Activated CD8-positive, alpha-beta memory T cell treated with anti-CD3 and anti-CD28 coated beads for 1 hour (primary cell): ENCODE data around the gene BATF.

Experiments used
- DNase-seq, 2 donors: peaks; one replicate each; pipeline ENCODE4 v3.0.0-alpha.2; 2020; ENCODE audit warnings: low read depth in 1 of 2; ENCODE audit errors: extremely low read depth in 1 of 2

The BATF gene

GRCh38 chr14:75559451-75560222 is 37.4 kb downstream of the BATF start:
- no peak for DNase-seq

DNA sequence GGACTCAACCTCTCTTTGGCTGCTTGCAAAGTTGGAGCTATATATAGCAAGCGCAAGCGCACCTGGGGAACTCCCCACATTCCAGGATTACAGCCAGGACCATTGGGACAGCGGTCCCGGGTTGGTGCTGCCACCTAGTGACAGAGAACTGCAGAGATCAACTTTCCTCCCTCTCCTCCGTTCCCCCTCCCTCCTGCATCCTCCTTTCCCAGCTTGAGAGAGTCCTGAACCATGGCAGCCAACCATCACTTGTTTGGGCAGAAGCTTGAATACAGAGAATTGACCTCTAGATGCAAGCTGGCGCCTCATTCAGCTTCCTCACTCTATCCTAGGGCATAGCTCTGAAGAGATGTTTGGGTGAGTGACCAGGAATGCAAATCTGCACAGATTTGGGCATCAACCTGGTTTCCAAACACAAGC is 38.8 kb downstream of the BATF start:
- no peak for DNase-seq

- DNase-seq: no peak
Measured at GRCh38 chr14:75562089-75562488, 39.8 kb downstream of the BATF start.

DNA sequence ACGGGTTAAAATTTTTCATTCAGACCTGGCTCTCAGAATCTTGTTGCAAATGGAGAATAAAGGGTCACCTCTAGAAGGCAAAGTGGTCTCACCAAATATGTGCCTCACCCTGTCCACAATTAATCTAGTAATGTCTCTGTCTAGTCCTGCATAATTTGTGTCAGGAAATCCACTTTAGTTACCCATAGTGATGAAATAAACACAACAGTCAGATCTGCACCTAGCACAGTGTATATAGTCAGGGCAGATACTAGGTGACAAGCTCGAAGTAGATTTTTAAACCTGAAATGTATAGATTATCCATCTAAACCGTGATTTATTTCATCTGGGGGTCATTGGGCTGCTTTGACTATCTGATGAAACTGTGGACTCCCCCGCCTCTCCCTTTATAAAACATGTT is 40.2 kb downstream of the BATF start:
- DNase-seq: no peak

DNA sequence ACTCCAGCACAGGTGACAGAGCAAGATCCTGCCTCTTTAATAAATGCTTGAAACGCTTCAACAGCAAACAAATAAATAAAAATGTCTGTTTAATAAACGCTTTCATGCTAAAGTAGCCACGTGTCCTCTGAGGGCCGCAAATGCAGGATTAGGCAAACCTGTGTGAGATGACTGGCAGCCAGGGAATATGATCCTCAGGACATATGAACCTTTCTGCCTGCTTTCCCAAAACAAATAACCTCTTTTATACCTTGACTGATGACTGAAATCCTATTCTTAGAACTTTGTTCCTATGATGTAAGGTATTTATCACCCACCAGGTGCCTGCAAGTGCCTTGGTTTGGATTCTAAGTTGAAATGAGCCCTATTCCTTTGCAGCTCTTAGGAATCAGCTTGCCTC is 41.7 kb downstream of the BATF start:
- no peak for DNase-seq

DNA sequence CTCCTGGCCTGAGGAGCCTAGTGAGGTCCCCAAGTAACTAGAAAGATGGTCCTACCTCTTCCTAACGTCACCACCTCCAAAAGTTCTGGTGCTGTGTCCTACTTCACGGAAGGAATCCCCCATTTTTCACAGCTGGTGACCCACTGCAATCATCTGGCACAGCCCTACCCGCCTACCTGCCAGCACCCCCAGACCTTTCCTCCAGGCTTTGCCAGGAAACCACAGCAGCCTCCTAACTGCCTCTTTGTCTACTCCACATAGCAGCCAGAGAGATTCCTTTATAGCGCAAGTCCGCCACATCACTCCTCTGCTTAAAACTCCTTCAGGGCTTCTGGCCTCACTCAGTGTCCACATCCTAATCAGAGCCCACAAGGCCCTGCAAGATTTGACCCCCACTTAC is 42.8 kb downstream of the BATF start:
- DNase-seq: no peak

DNA sequence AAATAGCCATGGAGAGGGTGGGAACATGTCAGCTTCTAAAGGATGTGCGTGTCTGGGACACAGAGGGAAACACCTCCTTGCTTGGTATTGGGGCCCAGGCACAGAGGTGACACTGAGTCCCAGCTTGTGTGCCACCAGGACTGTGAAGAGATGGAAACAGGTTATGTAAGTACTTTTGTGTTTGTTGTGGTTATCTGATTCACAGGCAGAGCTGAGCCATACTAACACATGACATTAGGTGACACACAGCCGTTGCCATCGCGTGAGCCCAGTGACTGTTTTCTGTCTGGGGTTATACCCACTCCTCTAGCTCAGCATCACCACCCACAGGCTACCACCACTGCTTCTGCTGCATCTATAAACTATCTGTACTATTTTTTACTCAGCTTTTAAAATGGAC is 44.1 kb downstream of the BATF start:
- no peak for DNase-seq

DNA sequence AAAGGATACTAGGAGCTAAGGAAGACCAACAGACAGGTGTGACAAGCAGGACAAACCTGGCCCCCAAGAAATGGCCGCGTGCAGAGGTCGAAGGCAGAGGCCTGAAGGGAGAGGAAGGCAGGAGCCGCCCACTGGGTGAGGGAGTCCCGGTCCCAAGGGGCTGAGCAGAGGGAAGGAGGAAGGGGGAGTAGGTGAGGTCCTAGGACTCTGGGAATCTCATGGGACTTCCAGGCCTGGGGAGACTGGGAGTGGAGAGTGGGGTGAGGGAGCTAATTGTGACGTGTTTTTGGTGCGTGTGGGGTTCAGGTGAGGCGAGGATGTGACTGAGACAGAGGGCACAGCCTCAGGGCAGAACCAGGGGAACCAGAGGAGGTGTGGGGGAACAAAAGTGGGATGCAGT is 44.5 kb downstream of the BATF start:
- no peak for DNase-seq

- no peak for DNase-seq
Measured at GRCh38 chr14:75568140-75568539, 45.9 kb downstream of the BATF start.

DNA sequence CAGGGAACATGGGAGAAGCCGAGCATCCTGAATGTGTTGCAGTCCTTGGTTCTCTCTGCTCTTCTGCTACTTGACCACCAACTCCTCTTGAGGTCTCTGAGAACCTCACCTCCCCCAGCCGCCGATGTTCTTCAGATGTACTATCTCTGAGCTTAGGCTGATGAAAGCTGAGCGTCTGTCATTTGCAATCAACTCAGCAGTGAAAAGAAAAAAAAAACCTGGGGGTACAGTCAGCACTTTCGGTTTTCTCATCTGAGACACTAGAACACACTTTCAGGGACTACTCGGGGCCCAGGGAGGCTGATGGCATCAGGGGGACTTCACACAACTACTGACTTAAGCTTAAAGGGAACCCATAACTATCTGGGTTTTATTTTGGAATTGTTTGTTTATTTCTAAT is 46.5 kb downstream of the BATF start:
- no peak for DNase-seq

- no peak for DNase-seq
Measured at GRCh38 chr14:75570797-75571196, 48.5 kb downstream of the BATF start.

DNA sequence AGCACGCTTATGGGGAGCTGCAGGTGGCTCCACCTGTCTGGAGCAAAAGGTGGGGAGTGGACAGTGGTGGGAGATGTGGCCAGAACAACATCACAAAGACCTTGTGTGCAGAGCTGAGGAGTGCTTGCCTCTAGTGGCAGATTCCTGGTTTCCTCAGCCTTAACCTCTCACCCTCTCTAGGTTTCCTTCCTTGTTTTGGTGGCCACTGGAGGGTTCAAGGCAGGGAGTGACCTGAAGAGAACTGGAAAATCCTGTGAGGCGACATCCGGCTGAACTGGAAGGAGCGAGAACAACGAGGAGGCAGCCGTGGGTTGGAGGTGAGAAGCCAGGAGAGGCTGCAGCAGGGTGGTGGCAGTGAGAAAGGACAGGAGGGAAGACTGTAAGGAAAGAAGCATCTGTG is 49.8 kb downstream of the BATF start:
- DNase-seq: no peak

DNA sequence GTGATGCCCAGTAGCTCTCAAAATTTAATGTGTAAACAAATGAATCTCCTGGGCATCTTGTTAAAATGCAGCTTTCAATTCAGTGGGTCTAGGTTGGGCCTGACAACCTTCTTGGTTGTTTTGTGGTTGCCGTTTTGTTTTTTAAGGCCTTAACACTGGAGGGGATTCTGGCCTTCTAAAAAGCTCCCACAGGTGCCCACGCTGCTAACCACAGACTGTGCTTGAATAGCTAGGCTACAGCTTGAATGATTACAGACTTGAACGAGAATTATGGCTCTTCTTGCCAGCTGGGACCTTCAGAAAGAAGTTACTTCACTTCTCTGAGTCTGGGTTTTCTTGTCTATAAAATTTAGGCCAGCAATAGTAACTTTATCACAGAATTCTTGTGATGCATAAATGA is 54.8 kb downstream of the BATF start:
- no peak for DNase-seq

DNA sequence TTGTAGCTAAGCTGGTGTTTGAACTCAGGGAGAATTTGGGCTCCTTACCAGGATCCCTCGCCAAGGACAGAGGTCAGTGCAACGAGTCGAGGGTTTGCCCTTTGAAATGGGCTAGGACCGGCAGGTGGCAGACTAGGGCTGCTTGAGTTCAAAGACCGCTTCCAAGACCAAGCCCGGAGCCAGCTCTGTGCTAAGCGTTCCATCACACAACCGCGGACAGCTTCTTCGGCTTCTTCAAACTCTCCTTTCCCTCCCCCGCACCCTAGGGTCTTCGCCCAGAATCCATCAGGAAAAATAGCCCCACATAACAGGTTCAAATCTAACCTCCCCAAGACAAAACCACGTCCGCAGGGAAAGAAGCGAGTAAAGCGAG is 55.4 kb downstream of the BATF start:
- DNase-seq: peak; percentile 21 to 55

DNA sequence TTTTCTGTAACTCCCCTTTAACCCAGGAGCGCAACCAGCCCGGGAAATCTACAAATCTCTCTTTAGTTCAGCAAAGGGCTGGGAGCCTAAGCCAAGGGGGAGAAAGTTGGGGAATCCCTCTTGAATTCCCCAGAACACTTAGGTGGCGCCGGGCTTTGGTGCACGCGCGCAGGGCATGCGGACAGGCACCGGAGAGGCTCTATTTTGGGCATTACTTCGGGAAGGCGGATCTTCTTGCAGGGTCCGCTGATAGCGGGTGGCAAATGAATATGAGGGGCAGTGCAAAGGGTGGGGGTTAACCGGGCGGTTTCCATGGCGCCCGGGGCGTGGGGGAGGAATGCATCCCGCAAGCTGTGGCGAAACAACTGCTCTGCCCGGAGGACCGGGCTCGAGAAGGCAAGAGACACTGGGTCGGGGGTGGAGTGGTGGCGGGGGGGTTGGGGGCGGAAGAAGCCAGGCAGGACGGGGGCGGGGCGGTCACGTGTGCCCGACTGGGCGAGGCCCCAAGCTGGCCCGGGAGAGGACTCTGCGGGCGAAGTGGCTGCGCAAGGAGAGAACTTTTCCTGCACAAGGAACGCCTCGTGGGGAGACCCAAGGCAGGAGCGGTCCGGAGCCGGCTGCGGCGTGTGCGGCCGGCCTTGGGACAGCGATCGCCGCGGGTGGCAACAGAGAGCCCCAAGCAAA is 56.0 kb downstream of the BATF start, which contains the start of gene FLVCR2:
TSS of gene FLVCR2 (plus strand) at position 519 of the 684 bp plus-strand sequence. CDS start 353 bp downstream, outside the sequence.
- peak in 1 of 2 donors; percentile 39 for DNase-seq

DNA sequence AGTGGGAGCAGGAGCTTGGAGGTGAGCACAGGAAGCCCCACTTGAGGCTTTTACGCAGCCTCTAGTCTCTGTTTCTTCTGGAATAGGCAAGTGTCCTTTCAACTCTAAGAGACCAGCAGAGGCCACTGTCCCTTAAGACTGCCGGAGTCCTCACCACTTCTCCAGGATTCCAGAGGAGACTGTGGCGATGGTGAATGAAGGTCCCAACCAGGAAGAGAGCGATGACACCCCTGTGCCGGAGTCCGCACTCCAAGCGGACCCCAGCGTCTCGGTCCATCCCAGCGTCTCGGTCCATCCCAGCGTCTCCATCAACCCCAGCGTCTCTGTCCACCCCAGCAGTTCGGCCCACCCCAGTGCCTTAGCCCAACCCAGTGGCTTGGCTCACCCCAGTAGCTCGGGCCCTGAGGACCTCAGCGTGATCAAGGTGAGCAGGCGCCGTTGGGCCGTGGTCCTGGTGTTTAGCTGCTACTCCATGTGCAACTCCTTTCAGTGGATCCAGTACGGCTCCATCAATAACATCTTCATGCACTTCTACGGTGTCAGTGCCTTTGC is 56.6 kb downstream of the BATF start:
- DNase-seq: no peak

- no peak for DNase-seq
Measured at GRCh38 chr14:75579338-75579864, 57.1 kb downstream of the BATF start.

DNA sequence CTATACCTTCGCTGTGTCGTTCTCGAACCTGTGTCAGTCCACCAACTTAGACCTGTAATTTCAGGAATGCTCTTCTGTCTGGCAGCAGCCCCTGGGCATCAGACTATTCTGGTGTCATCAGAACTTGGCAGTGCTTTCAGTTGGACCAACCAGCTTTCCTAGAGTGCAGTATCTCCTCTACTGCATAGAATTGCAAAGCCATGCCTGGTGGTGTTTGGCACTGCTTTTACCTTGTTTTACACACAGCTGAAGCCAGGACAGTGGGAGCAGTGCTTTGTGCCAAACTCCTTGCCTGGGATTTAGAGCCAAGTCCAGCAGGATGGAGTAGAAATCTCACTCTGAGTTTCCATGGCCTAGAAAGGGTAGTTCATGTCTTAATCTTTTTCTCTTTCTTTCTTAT is 57.6 kb downstream of the BATF start:
- DNase-seq: no peak

- no peak for DNase-seq
Measured at GRCh38 chr14:75587388-75587787, 65.1 kb downstream of the BATF start.

GRCh38 chr14:75589931-75590330 is 67.7 kb downstream of the BATF start:
- DNase-seq: no peak

GRCh38 chr14:75591331-75591946 is 69.2 kb downstream of the BATF start:
- no peak for DNase-seq
